Neural progenitor cell (in vitro differentiated cells): ENCODE measurements around the gene NAMPT.

Experiments used
- CTCF ChIP-seq: fragments of 200-600 bp; sonication (generic); IDR thresholded peaks from 2 replicates; pipeline ENCODE4 v1.5.1; 2017; ENCODE audit warnings: antibody characterized with exemption, mild to moderate bottlenecking
- EZH2 ChIP-seq: fragments of 200-600 bp; sonication (generic); IDR thresholded peaks from 2 replicates; pipeline ENCODE4 v1.6.1; 2017; ENCODE audit warnings: antibody characterized with exemption, mild to moderate bottlenecking, moderate library complexity
- EZH2phosphoT487 ChIP-seq: fragments of 200-600 bp; sonication (generic); IDR thresholded peaks from 2 replicates; pipeline ENCODE4 v1.6.1; 2017; ENCODE audit warnings: antibody characterized with exemption

- TF ChIP-seq CTCF (no peak), EZH2 (no peak), EZH2phosphoT487 (no peak)
Observed at GRCh38 chr7:106236065-106236464, 48.7 kb downstream of the NAMPT start.
